SH-SY5Y (cell line): Measurements from ENCODE around the gene RPP25.

Experiments
- GATA2 ChIP-seq: IDR thresholded peaks from 2 replicates; pipeline ENCODE4 v1.6.1; 2011; ENCODE audit warnings: mild to moderate bottlenecking, low read depth, low read length
- GATA3 ChIP-seq: IDR thresholded peaks from 2 replicates; pipeline ENCODE4 v1.6.1; 2011; ENCODE audit warnings: low read depth, mild to moderate bottlenecking, low read length, moderate library complexity

GRCh38 chr15:74913041-74913440, 43.5 kb downstream of the RPP25 start:
- TF ChIP-seq GATA2: no peak
- no peak for TF ChIP-seq GATA3
